22Rv1 (cell line): ENCODE measurements around the gene ZNF746.

Experiments used
- CTCF ChIP-seq: fragments of 450-650 bp; IDR thresholded peaks from 2 replicates; pipeline ENCODE4 v1.5.1; 2017; ENCODE audit warnings: mild to moderate bottlenecking
- ZFX ChIP-seq: fragments of 450-650 bp; IDR thresholded peaks from 2 replicates; pipeline ENCODE4 v1.6.1; 2017; ENCODE audit warnings: antibody characterized with exemption, borderline replicate concordance

- no peak for TF ChIP-seq CTCF
- TF ChIP-seq ZFX, result no peak
Observed at GRCh38 chr7:149436358-149436757, 61.3 kb downstream of the ZNF746 start.
